HG03060 (cell line): Measurements from ENCODE around the gene KRTAP12-3.
"Not testable (repeated sequence)": the region's sequence is repeated elsewhere in the genome, so short reads cannot be mapped to it uniquely, and the experiment has no call there.

Experiments used
- ATAC-seq: cut with Tn5 transposase; IDR thresholded peaks from one replicate; pipeline ENCODE4 v1.9.1; 2021; ENCODE audit warnings: low read depth, moderate number of reproducible peaks; ENCODE audit not compliant: unreplicated experiment

The KRTAP12-3 gene

GRCh38 chr21:44649521-44650100 lies 8.1 kb upstream of the KRTAP12-3 start:
- no peak for ATAC-seq

- ATAC-seq: no peak
Observed at GRCh38 chr21:44650265-44650972, 7.3 kb upstream of the KRTAP12-3 start.

- ATAC-seq: no peak
Observed at GRCh38 chr21:44650973-44651675, 6.6 kb upstream of the KRTAP12-3 start.

- ATAC-seq: no peak
Observed at GRCh38 chr21:44653123-44653522, 4.6 kb upstream of the KRTAP12-3 start.

- no peak for ATAC-seq
Observed at GRCh38 chr21:44653656-44654575, 3.8 kb upstream of the KRTAP12-3 start.

GRCh38 chr21:44654576-44655175 lies 3.1 kb upstream of the KRTAP12-3 start, which contains the start of gene KRTAP12-4:
TSS of gene KRTAP12-4 (minus strand) at chr21:44654659. CDS start at chr21:44654614, 45 bp downstream.
- ATAC-seq: no peak

GRCh38 chr21:44656868-44657267 lies 864 bp upstream of the KRTAP12-3 start:
- no peak for ATAC-seq

GRCh38 chr21:44658541-44658910 lies 794 bp downstream of the KRTAP12-3 start:
- ATAC-seq: no peak

GRCh38 chr21:44658913-44659595 lies 1.3 kb downstream of the KRTAP12-3 start:
- no peak for ATAC-seq

- not testable (repeated sequence) for ATAC-seq
Observed at GRCh38 chr21:44661567-44661966, 3.8 kb downstream of the KRTAP12-3 start.

- ATAC-seq: no peak
Observed at GRCh38 chr21:44664691-44665090, 7.0 kb downstream of the KRTAP12-3 start.

GRCh38 chr21:44666401-44667320 lies 8.9 kb downstream of the KRTAP12-3 start, which contains the start of gene KRTAP12-2:
TSS of gene KRTAP12-2 (minus strand) at chr21:44666927. CDS start at chr21:44666886, 41 bp downstream.
- ATAC-seq: no peak

- no peak for ATAC-seq
Observed at GRCh38 chr21:44667612-44668011, 9.9 kb downstream of the KRTAP12-3 start.

GRCh38 chr21:44670642-44671432 lies 13.1 kb downstream of the KRTAP12-3 start:
- ATAC-seq: no peak

- no peak for ATAC-seq
Observed at GRCh38 chr21:44671911-44672310, 14.2 kb downstream of the KRTAP12-3 start.

- ATAC-seq: no peak
Observed at GRCh38 chr21:44677881-44678280, 20.1 kb downstream of the KRTAP12-3 start.

- no peak for ATAC-seq
Observed at GRCh38 chr21:44681152-44681551, 23.4 kb downstream of the KRTAP12-3 start.
